ENCODE results near the gene SLC6A6.

SLC6A6 gene

DNA sequence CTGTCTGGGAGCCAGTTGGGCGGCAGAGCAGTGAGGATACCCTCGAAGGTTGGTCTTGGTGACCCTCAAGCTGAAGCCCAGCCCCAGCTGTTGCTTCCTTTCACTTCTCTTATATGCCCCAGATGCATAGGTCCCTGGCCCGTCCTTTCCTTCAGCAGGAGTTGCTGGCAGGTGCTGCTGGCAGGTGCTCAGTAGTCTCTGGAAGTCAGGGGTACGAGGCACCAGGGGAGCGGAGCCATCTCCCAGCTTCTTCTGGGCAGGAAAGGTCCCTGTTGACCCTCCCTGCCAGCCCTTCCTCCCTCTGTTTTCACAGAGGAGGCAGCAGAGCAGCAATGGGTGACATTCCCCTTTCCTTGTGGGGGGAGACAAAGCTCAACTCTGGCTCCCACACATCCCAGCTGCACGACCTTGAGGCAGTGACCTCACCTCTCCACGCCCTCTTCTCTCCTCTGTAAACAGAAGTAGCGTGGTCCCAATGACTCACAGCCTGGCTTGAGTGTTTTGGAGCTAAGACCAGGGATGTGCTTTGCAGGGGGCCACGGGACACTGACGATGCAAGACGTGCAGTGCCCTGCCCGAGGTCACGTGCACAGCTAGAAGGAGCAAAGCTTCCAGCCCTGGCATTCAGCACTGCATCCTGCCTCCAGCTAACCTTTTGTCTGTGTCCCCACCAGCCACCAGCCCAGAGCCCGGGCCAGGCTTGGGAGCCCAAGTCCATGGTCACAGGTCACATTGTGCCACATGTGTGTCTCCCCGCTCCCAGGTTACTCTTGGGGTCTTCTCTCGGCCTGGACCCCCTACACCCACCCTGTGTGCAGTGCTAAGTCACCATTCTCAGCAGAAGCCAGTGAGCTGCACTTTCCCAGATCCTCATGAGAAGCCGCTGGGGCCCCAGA is 49.7 kb downstream of the SLC6A6 start:
- peak; percentile 87 for DNase-seq (ENCODE audit: low read depth, low spot score)

- peak; percentile 97 for DNase-seq (ENCODE audit: low read depth, low spot score)
Observed at GRCh38 chr3:14452740-14453710, 50.6 kb downstream of the SLC6A6 start.

DNA sequence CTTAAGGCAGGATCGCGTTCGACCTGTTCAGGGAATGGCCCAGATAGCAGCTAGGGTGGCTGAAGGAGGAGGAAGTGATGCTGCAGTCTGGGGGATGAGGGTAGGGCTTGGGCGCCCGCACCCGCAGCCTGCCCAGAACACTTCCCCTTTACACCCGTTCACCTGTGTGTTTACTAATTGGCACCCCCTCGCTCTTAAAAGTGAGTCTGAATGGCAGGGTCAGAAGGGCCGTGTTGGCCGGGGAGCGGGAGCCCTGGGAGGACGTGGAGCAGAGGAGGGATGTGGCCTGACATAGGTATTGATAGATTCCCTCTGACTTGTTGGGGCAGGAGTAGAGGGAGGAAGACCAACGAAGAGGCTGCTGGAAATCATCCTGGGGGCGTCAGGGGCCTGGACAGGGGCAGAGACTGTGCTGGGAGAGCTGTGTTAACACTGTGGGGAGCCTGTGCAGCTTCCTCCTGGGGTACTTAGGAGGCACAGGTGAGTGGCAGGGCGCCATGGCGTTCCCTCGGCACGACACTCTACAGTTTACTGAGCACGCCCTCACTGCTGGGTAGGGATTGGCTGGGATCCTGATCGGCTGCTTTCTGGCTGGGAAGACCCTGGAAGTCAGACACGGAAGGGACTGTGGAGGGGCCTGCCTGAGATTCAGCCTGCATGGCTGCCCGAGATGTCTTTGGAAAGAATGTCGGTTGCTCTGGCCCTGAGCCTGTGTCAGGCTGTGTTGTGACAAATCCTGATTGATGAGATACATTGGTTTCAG is 51.7 kb downstream of the SLC6A6 start:
- DNase-seq (ENCODE audit: low read depth, low spot score), result no peak

DNA sequence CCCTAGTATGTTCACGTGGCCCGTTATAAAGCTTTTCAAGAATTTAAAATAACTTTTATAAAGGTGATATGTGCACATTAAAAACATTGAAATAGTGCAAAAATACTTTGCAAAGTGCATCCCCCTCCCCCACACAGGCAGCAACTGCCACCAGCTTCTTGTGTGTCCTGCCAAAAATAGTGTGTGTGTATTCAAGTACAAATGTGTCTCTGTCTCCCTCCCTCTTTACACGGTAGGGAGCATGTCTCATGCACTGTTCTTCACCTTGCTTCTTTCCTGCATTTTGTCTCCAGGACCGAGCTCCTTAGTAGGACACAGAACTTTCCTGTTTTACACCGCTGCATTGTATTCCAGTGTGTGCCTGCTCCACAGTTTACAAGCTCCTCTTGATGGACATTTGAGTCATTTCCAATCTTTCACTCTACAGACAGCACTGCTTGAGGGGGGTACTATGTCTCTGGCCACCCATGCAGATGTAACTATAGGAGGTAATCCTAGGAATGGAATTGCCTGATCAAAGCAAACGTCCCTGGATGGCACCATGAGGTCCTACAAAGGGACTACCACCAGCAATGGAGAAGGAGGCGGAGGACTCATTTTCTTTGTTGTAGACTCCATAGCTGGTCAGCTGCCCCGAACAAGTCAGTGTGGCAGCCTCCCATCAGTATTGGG is 52.4 kb downstream of the SLC6A6 start:
- no peak for DNase-seq (ENCODE audit: low read depth, low spot score)

DNA sequence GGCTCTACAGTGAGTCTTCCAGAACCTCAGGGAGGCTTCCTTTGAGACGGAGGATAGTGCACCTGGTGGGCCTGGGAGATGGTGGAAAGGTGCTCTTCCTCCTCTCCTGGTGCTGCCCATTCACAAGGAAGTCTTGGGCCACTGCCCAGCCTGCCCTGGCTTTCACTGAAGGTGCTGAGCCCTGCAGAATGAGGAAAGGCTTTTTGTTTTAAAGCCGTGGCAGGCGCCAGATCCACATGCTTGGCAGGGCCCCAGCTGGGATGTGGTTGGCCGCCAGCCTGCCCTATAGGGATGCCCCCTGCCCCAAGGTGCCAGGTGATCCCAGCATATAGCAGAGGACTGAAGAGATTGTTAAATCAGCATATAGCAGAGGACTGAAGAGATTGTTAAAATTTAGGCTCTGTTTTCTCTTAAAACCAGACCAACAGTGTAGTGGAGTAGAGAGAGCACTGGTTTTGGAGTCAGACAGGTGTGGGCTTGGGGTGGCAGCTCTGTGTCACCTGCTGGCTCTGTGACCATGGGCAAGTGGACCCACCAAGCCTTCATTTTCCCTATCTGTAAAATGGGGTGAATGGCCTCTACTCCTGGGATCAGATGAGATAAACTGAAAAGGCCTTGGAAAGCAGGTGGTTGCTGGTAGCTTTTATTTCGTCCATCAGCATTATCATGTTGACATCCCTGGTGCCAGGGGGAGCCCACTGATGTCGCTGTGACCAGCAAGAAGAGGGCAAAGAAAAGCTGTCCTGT is 53.3 kb downstream of the SLC6A6 start:
- no peak for DNase-seq (ENCODE audit: low read depth, low spot score)

DNA sequence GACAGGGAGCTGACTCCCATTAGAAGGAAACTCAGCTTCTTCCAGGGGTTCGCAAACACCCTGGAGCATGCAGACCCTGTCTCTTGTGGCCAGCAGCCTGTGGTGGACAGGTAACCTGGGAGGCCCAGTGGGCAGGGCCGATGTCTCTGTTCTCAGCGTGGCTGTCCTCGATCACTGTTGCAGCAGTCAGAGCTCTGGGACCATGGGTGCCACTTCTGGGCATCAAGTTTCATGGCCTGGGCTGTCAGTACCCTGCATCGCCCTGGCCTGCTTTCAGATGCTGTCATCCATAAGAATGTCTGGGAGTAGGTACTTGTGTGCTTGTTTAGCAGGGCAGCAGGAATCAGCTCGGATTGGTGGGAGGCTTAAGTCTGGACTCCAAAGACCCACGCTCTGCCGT is 54.4 kb downstream of the SLC6A6 start:
- no peak for DNase-seq (ENCODE audit: low read depth, low spot score)

- no peak for DNase-seq (ENCODE audit: low read depth, low spot score)
Observed at GRCh38 chr3:14457481-14457880, 55.1 kb downstream of the SLC6A6 start.

GRCh38 chr3:14457999-14458398 is 55.6 kb downstream of the SLC6A6 start:
- no peak for DNase-seq (ENCODE audit: low read depth, low spot score)

- DNase-seq (ENCODE audit: low read depth, low spot score), result no peak
Observed at GRCh38 chr3:14458434-14459275, 56.2 kb downstream of the SLC6A6 start.

- DNase-seq (ENCODE audit: low read depth, low spot score), result no peak
Observed at GRCh38 chr3:14459384-14459783, 57.0 kb downstream of the SLC6A6 start.

GRCh38 chr3:14459787-14460186 is 57.4 kb downstream of the SLC6A6 start:
- DNase-seq (ENCODE audit: low read depth, low spot score), result no peak

DNA sequence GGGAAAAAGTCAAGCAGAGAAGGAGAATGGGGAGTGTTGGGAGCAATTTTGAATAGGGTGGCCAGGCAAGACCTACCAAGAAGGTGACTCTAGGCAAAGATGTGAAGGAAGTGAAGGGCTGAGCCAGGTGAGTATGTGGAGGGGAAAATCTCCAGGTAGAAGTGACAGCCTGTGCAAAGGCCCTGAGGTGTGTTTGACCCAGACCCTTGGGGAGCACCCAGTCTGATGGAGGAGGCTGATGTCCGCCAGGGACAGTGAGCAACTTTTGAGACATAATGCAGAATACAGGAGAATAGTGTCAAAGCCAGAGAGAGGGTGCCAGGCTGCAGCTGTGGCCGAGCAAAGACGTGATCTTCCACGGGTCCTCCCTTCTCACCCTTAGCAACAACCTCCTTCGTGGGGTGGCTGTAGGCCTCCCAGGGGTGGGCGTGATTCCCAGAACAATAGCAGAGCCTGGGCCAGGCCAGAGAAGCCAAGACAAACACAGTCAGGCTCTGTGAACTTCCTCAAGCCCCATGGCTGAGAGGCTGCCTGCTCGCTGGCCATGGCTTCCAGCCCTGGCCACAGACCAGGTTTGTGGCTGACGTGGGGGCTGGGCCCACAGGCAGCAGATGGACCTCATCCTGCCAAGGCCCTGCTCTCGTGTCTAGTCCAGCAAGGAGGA is 58.1 kb downstream of the SLC6A6 start:
- DNase-seq (ENCODE audit: low read depth, low spot score), result peak; percentile 91

DNA sequence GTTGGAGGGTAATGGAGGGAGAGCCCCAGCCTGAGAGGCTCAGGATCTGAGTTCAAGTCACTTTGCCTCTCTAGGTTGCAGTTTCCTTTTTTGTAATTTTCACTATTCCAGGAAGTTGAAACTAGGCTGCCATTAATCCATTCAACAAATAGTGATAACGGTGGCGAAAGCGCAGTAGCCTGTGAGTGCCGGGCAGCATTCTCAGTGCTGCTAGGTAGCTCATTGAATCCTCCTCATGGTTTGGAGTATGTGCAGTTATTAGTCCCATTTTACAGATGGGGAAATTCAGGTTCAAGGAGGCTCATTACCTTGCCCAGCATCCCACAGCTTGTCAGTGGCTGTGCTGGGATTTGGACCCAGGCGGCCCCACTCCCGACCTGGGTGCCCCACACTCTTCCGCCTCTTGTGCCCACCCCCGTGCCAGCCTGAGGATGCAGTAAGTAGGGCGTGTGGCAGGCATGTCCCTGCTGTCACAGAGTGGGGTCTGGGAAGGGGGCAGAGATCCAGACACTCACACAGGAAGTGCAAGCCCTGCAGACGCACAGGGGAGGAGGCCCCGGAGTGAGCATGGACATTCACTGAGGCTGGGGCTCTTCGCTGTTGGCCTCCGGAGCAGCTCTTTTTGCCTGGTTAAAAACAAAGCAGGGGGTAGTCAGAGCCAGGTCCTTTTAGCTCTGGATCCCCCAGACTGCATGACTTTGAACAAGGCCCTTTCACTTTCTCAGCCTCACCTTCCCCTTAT is 58.8 kb downstream of the SLC6A6 start:
- no peak for DNase-seq (ENCODE audit: low read depth, low spot score)

- no peak for DNase-seq (ENCODE audit: low read depth, low spot score)
Observed at GRCh38 chr3:14461748-14462324, 59.4 kb downstream of the SLC6A6 start.

DNA sequence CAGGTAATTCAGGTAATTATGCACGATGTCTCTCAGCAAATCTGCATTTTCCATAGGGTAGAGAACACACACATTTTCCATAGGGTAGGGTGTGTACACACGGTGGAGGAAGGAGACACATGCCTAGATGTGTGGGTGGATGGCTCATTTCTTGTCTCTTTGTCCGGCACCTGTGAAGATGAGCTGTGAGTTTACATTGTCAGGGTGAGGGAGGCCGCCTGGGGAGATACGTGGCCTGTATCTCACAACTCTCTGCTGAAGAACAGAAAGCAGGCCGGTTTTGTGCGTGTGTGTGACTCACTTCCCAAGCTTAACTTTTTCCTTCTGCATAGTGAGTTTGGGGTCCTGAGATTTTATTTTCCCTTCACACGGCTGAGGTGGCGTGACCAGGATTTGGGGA is 60.3 kb downstream of the SLC6A6 start:
- DNase-seq (ENCODE audit: low read depth, low spot score), result no peak

DNA sequence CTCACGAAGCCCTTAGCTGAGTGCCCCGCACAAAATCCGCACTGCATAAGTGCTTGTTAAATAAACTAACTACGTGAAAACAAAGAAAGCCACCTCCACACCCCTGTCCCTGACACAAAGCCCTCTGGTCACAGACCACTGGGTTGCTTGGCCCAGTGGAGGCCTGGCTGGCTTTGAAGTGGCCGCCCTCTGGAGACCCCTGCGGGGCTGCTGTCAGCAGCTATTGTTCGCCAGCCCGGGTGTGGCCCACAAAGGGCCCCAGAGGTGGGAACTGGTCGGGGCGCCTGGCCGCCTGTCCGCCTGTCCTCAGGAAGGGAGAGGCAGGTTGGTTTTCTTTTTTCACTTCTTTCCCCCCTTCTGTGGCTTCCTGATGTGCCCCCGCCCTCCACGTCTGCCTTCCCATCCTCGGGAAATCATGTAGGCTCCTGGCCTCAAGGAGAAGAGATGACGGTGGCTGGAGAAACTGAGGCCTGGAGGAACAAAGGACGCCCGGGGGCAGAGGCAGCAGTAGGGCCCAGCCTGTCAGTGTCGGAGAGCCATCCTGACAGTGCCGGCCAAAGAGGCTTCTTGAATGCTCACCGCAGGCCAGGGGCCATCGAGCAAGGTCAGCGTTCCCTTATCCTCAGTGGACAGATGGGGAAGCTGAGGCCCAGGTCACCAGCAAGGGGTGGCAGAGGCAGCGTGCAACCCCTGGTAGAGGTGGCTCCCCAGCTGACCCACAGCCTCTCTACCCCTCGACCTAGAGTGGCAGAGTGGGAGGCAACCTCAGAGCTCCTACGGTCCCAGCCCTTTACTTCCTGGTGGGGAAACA is 61.1 kb downstream of the SLC6A6 start:
- DNase-seq (ENCODE audit: low read depth, low spot score), result no peak

DNA sequence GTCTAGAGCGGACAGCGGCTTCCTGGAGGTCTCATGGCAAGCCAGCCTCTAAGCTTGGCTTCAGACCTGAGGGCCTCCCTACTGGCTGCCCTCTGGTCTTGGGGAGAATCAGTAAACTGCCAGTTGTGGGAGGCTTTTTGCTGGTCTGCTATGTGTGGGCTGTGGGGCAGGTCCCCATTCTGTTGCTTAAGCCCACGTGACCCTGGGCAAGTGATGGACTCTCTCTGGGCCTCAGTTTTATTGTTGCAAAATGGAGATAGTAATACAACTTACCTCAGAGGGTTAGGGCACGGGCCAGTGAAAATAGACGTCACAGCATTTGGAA is 61.7 kb downstream of the SLC6A6 start:
- no peak for DNase-seq (ENCODE audit: low read depth, low spot score)

Measured in brain pericyte (primary cell).